CD8-positive, alpha-beta memory T cell (primary cell): Measurements from ENCODE around the gene ZDHHC4. TPM values are rescaled to one million over a fixed set of nuclear protein-coding genes. Genes with fewer than 3 reads are reported as not detected.
A peak's percentile ranks its signal among the peaks of the same experiment; 100 is the strongest.

ENCODE experiments used
- CTCF ChIA-PET: fragments of 350-600 bp; sonication (Branson Sonifier 250); formaldehyde crosslinking; loops from one replicate; lab custom pipeline; 2021; ENCODE audit warnings: antibody characterized with exemption; lab: Charles Lee
- POLR2A ChIA-PET: fragments of 350-600 bp; sonication (Branson Sonifier 250); formaldehyde crosslinking; loops from one replicate; lab custom pipeline; 2021; ENCODE audit warnings: antibody characterized with exemption; lab: Charles Lee
- DNase-seq, 5 donors: peaks; one replicate each; pipeline versions ENCODE4 v3.0.0 to v3.0.0-alpha.2; 2020 to 2022; ENCODE audit warnings: mixed read lengths in 1 of 5
- H3K27ac ChIP-seq: one replicate; pipeline ENCODE4 v1.7.0; 2013; ENCODE audit warnings: low read depth, mild to moderate bottlenecking, low read length, moderate library complexity
- H3K27me3 ChIP-seq: 2 replicates; pipeline ENCODE4 v1.7.0; 2013; ENCODE audit warnings: low read length, mild to moderate bottlenecking; ENCODE audit not compliant: insufficient read depth, poor library complexity, severe bottlenecking
- H3K36me3 ChIP-seq: 2 replicates; pipeline ENCODE4 v1.7.0; 2013; ENCODE audit warnings: mild to moderate bottlenecking, low read length, moderate library complexity; ENCODE audit not compliant: insufficient read depth
- H3K4me1 ChIP-seq: 2 replicates; pipeline ENCODE4 v1.7.0; 2013; ENCODE audit warnings: mild to moderate bottlenecking, low read length, moderate library complexity; ENCODE audit not compliant: insufficient read depth
- H3K4me3 ChIP-seq: 2 replicates; pipeline ENCODE4 v1.7.0; 2013; ENCODE audit warnings: mild to moderate bottlenecking, low read length
- H3K9me3 ChIP-seq: 2 replicates; pipeline ENCODE4 v1.7.0; 2013; ENCODE audit warnings: mild to moderate bottlenecking, low read length
- H3K27ac Mint-ChIP-seq, 8 donors: one replicate each; pipeline ENCODE4 v1.8.0; 2020 to 2021; ENCODE audit warnings: mixed read lengths in 8 of 8, mild to moderate bottlenecking in 6 of 8, inconsistent platforms in 3 of 8, moderate library complexity in 3 of 8
- H3K27me3 Mint-ChIP-seq, 2 donors: one replicate each; pipeline ENCODE4 v1.8.0; 2020 to 2021; ENCODE audit warnings: mixed read lengths in 2 of 2, mild to moderate bottlenecking in 1 of 2, moderate library complexity in 1 of 2
- H3K36me3 Mint-ChIP-seq, 3 donors: one replicate each; pipeline ENCODE4 v1.8.0; 2020 to 2021; ENCODE audit warnings: mixed read lengths in 3 of 3, inconsistent platforms in 1 of 3, mild to moderate bottlenecking in 1 of 3
- H3K4me1 Mint-ChIP-seq, 3 donors: one replicate each; pipeline ENCODE4 v1.8.0; 2020 to 2021; ENCODE audit warnings: mixed read lengths in 3 of 3, inconsistent platforms in 1 of 3, mild to moderate bottlenecking in 1 of 3
- H3K4me3 Mint-ChIP-seq, 7 donors: one replicate each; pipeline ENCODE4 v1.8.0; 2020 to 2021; ENCODE audit warnings: mixed read lengths in 7 of 7, mild to moderate bottlenecking in 6 of 7, moderate library complexity in 4 of 7, inconsistent platforms in 2 of 7
- H3K9me3 Mint-ChIP-seq, 5 donors: one replicate each; pipeline ENCODE4 v1.8.0; 2020 to 2022; ENCODE audit warnings: mixed read lengths in 5 of 5, mild to moderate bottlenecking in 3 of 5, moderate library complexity in 2 of 5, inconsistent platforms in 1 of 5
- polyA plus RNA-seq: library from polyadenylated mRNA; unstranded; fragments of 300-500 nt; fragmentation: Illumina TruSeq; gene quantifications from one replicate; pipeline ENCODE4 v1.2.3, GENCODE V29; 2021
- total RNA-seq, 2 experiments: library from RNA; stranded (reverse); gene quantifications; one replicate each; pipeline ENCODE4 v1.2.3, GENCODE V29; 2021

Gene ZDHHC4
- total and polyA plus RNA-seq, 3 experiments from 2014 or later = 31.6 to 57.6 (median 34.9) TPM

DNA sequence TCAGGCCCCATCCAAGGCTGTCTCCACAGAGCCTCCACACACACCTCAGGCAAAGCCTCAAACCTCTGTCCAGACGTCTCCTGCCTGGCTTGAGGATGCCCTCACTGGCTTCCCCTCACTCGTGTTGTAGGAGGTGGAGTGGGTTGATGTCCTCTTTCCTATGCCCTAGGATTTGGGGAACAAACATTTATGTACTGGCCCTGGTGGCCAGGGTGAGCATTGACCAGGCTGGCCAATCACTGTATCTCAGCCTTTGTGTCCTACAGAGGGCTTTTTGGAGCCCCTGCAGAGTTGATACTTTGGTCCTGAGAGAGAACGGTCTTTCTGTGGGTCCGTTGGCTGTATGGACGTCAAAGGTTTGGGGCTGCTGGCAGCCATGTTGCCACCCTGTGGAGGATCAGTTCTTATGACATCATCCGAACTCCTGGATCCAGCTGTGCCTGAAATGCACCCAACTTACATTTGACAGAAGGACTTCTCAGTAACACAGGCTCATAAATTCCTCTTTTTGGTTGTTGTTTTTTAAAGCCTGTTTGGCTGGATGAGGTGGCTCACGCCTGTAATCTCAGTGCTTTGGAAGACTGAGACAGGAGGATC, 23.7 kb upstream of the ZDHHC4 start:
- Mint-ChIP-seq H3K4me1 (peaks cover 2 to 7% (median 5%) of the 10 kb centered on the region in 3 donors), H3K27ac (peak overlapping the region in 1 of 8 donors; percentile 43), H3K9me3 (no peaks in the 10 kb centered on the region), H3K27me3 (peaks cover 0 to 4% of the 10 kb centered on the region in 2 donors), H3K36me3 (no peaks in the 10 kb centered on the region), H3K4me3 (no peak overlapping the region)
- Histone ChIP-seq H3K36me3 (no peaks in the 10 kb centered on the region), H3K4me3 (no peak overlapping the region), H3K27me3 (no peaks in the 10 kb centered on the region), H3K9me3 (no peaks in the 10 kb centered on the region), H3K4me1 (no peaks in the 10 kb centered on the region), H3K27ac (no peak overlapping the region)
- ChIA-PET CTCF (no interaction called here), POLR2A (no interaction called here)
- no peak for DNase-seq

DNA sequence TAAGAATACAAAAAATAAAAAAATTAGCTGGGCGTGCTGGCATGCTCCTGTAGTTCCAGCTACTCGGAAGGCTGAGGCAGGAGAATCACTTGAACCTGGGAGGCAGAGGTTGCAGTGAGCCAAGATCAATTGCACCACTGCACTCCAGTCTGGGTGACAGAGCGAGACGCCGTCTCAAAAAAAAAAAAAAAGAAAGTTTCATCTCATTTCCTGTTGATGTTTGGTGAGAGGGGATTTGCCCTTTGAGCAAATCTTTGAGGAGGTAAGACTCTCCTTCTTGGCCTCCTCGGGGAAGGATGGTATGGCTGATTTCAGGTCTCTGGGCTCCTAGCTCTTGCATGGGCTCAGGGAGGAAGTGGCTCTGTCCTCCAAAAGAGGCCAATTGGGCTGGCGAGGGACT, 22.4 kb upstream of the ZDHHC4 start:
- Mint-ChIP-seq H3K36me3 (no peaks in the 10 kb centered on the region), H3K4me3 (peak overlapping the region in 3 of 7 donors; percentile 23 to 66 (median 32)), H3K27me3 (peaks cover 2 to 4% of the 10 kb centered on the region in 2 donors), H3K27ac (peak overlapping the region in 3 of 8 donors; percentile 33 to 77 (median 42)), H3K4me1 (peaks cover 2 to 7% (median 5%) of the 10 kb centered on the region in 3 donors), H3K9me3 (no peaks in the 10 kb centered on the region)
- Histone ChIP-seq H3K27me3 (no peaks in the 10 kb centered on the region), H3K4me3 (no peak overlapping the region), H3K4me1 (no peaks in the 10 kb centered on the region), H3K36me3 (no peaks in the 10 kb centered on the region), H3K9me3 (no peaks in the 10 kb centered on the region), H3K27ac (no peak overlapping the region)
- peak in 1 of 5 donors; percentile 56 for DNase-seq
- POLR2A ChIA-PET = no interaction called here
- CTCF ChIA-PET = interaction anchor here (0.9 to 1.5 kb wide), 2 partner anchors 10 to 42 kb away, joined by 3 read pairs; no protein-coding TSS in a partner anchor

DNA sequence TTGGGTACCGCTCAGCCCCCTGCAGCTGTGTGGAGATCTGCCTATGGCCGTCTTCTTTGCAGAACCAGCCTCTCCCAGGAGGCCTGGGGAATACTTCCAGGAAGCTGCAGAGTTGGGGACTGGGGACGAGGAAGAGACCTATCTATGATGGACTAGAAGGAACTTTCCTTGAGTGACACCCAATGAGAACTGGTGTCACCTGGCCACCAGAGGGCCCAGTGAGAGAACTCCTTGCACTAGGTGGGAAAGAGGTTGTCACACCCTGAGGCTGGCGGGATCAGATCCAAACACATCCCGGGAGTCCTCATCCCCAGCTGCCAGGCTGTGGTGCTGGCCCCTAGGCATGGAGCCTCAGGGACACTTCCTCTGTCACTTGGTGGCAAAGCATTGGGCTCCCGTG, 21.1 kb upstream of the ZDHHC4 start:
- no peaks in the 10 kb centered on the region for H3K4me1 ChIP-seq
- ChIA-PET POLR2A (no interaction called here), CTCF (no interaction called here)
- no peaks in the 10 kb centered on the region for H3K36me3 ChIP-seq
- H3K27me3 Mint-ChIP-seq = peaks cover 5 to 6% of the 10 kb centered on the region in 2 donors
- no peak for DNase-seq
- H3K4me3 ChIP-seq = no peak overlapping the region
- peak overlapping the region in 1 of 8 donors; percentile 84 for H3K27ac Mint-ChIP-seq
- peaks cover 2 to 7% (median 5%) of the 10 kb centered on the region in 3 donors for H3K4me1 Mint-ChIP-seq
- H3K27me3 ChIP-seq = no peaks in the 10 kb centered on the region
- H3K27ac ChIP-seq = no peak overlapping the region
- H3K36me3 Mint-ChIP-seq = no peaks in the 10 kb centered on the region
- no peaks in the 10 kb centered on the region for H3K9me3 ChIP-seq
- no peak overlapping the region for H3K4me3 Mint-ChIP-seq
- H3K9me3 Mint-ChIP-seq = no peaks in the 10 kb centered on the region

DNA sequence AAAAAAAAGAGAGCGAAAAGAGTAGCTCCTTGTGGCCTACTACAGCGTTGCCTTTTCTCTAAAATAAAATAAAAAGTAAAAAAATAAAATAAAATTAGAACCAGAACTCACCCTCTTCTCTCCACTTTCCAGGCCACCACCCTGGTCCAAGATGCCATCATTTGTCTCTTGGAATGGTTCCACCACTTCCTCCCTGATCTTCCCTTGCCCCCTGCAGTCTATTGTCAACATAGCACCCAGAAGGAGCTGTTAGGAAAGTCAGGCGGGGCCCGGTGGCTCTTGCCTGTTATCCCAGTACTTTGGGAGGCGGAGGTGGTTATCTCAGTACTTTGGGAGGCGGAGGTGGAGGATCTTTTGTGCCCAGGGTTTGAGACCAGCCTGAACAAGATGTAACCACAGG, 18.4 kb upstream of the ZDHHC4 start:
- Mint-ChIP-seq H3K36me3 (no peaks in the 10 kb centered on the region), H3K4me1 (peaks cover 2 to 7% (median 5%) of the 10 kb centered on the region in 3 donors), H3K27me3 (peaks cover 5 to 6% of the 10 kb centered on the region in 2 donors), H3K9me3 (no peaks in the 10 kb centered on the region), H3K27ac (no peak overlapping the region), H3K4me3 (no peak overlapping the region)
- peak in 1 of 5 donors; percentile 17 for DNase-seq
- Histone ChIP-seq H3K36me3 (no peaks in the 10 kb centered on the region), H3K4me1 (no peaks in the 10 kb centered on the region), H3K27ac (no peak overlapping the region), H3K9me3 (no peaks in the 10 kb centered on the region), H3K4me3 (no peak overlapping the region), H3K27me3 (no peaks in the 10 kb centered on the region)
- ChIA-PET CTCF (interaction anchor here (0.6 to 1.6 kb wide), 6 partner anchors 11 to 80 kb away, joined by 3 to 7 read pairs (median 4); no protein-coding TSS in a partner anchor), POLR2A (interaction anchor here (0.5 kb wide), 1 partner anchor 25 kb away, joined by 5 read pairs; no protein-coding TSS in a partner anchor)

DNA sequence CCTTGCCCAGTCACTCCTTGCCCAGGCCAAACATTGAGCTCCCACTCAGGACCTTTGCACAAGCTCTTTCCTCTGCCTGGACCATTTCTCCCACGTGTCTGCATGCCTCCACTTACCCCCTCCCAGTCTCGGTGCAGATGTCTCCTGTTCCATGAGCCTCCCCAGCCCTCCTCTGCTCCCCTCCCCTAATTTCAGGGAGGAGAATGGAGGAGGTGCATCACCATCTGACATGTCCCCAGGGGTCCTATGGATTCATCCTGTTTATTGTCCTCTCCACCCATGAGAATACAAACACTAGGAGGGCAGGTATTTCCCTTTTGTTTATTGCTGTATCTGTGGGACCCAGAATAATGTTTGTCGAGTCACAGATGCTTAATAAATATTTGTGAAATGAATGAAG, 17.4 kb upstream of the ZDHHC4 start:
- Mint-ChIP-seq H3K27ac (peak overlapping the region in 1 of 8 donors; percentile 78), H3K27me3 (peaks cover 5 to 6% of the 10 kb centered on the region in 2 donors), H3K4me3 (no peak overlapping the region), H3K4me1 (peaks cover 2 to 3% (median 2%) of the 10 kb centered on the region in 3 donors), H3K36me3 (no peaks in the 10 kb centered on the region), H3K9me3 (no peaks in the 10 kb centered on the region)
- Histone ChIP-seq H3K27ac (no peak overlapping the region), H3K4me3 (no peak overlapping the region), H3K36me3 (no peaks in the 10 kb centered on the region), H3K27me3 (no peaks in the 10 kb centered on the region), H3K4me1 (no peaks in the 10 kb centered on the region), H3K9me3 (no peaks in the 10 kb centered on the region)
- ChIA-PET CTCF (no interaction called here), POLR2A (no interaction called here)
- no peak for DNase-seq

DNA sequence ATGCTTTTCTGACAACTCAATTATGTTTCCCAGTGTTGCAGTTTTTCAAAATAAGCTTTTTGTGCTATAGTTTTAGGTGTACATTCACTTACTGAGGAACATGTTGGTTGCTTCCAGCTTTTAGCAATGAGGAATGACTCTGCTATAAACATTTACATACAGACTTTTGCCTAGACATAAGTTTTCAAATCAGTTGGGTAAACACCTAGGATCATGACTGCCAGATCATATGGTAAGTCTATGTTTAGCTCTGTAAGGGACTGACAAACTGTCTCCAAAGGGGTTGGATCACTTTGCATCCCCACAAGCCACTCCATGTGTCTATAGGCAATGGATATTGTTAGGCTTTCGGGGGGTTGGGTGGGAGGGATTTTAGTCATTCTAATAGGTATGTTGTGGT, 15.1 kb upstream of the ZDHHC4 start:
- DNase-seq = no peak
- Histone ChIP-seq H3K36me3 (no peaks in the 10 kb centered on the region), H3K27me3 (no peaks in the 10 kb centered on the region), H3K4me1 (no peaks in the 10 kb centered on the region), H3K27ac (no peak overlapping the region), H3K9me3 (no peaks in the 10 kb centered on the region), H3K4me3 (no peak overlapping the region)
- Mint-ChIP-seq H3K9me3 (no peaks in the 10 kb centered on the region), H3K36me3 (no peaks in the 10 kb centered on the region), H3K4me3 (no peak overlapping the region), H3K27me3 (peaks cover 5% of the 10 kb centered on the region in 2 donors), H3K4me1 (no peaks in the 10 kb centered on the region), H3K27ac (no peak overlapping the region)
- ChIA-PET CTCF (no interaction called here), POLR2A (no interaction called here)

DNA sequence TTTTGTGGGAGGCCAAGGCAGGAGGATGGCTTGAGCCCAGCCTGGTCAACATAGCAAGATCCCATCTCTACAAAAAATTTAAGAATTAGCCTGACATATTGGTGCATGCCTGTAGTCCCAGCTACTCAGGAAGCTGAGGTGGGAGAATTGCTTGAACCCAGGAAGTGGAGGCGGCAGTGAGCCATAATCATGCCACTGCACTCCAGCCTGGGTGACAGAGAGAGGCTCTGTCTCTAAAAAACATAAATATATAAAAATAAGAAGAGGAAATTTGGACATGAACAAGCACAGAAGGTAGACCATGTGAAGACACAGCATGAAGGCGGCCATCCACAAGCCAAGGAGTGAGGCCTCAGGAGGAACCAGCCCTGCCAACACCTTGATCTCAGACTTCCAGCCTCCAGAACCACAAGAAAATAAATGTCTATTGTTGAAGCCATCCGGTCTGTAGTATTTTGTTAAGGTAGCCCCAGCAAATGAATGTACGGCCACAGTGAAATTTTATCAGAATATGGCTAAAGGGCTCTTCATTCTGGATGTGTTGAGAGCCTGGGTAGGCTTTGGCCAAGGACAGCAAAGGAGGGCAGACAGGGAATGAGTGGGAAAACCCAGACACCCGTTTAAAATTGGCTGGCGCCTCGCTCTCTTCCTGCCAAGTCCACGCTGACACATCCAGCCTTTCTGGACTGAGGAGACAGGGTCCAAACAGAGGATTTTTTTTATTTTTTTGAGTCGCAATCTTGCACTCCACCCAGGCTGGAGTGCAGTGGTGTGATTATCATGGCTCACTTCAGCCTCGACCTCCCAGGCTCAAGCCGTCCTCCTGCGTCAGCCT, 13.1 kb upstream of the ZDHHC4 start:
- Mint-ChIP-seq H3K36me3 (no peaks in the 10 kb centered on the region), H3K27ac (no peak overlapping the region), H3K9me3 (no peaks in the 10 kb centered on the region), H3K4me1 (no peaks in the 10 kb centered on the region), H3K27me3 (peaks cover 5 to 7% of the 10 kb centered on the region in 2 donors), H3K4me3 (no peak overlapping the region)
- Histone ChIP-seq H3K4me3 (no peak overlapping the region), H3K4me1 (no peaks in the 10 kb centered on the region), H3K27me3 (no peaks in the 10 kb centered on the region), H3K27ac (no peak overlapping the region), H3K9me3 (no peaks in the 10 kb centered on the region), H3K36me3 (no peaks in the 10 kb centered on the region)
- POLR2A ChIA-PET = no interaction called here
- DNase-seq = no peak
- CTCF ChIA-PET = no interaction called here

DNA sequence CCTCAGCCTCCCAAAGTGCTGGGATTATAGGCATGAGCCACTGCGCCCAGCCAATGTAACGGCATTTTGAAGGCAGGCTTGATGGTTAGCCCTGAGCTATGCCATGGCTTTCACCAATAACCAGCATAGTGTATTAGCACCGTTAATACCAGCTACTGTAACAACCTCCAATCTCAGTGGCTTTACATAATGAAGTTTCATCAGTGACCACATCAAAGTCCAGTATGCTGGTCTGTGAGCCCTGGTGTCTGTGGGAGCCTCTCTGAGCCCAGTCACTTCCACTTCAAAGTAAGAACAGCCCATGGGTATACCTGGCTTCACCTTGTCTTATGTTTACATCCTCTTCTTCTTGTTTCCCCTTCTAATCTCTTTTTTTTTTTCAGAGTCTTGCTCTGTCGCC, 11.6 kb upstream of the ZDHHC4 start:
- H3K4me3 Mint-ChIP-seq = no peak overlapping the region
- Histone ChIP-seq H3K4me1 (no peaks in the 10 kb centered on the region), H3K36me3 (no peaks in the 10 kb centered on the region), H3K27ac (no peak overlapping the region), H3K4me3 (no peak overlapping the region), H3K27me3 (no peaks in the 10 kb centered on the region), H3K9me3 (no peaks in the 10 kb centered on the region)
- POLR2A ChIA-PET = no interaction called here
- H3K27ac Mint-ChIP-seq = no peak overlapping the region
- CTCF ChIA-PET = no interaction called here
- H3K27me3 Mint-ChIP-seq = peaks cover 4 to 7% of the 10 kb centered on the region in 2 donors
- no peaks in the 10 kb centered on the region for H3K9me3 Mint-ChIP-seq
- no peaks in the 10 kb centered on the region for H3K36me3 Mint-ChIP-seq
- H3K4me1 Mint-ChIP-seq = no peaks in the 10 kb centered on the region
- no peak for DNase-seq
